ENCODE results near the gene TMEM30B. TPM values are rescaled to one million over a fixed set of nuclear protein-coding genes. Genes with fewer than 3 reads are reported as not detected.
A peak's percentile ranks its signal among the peaks of the same experiment; 100 is the strongest.

TMEM30B gene
- total and polyA plus RNA-seq, 8 donors, result 11.2 to 52.2 (median 16.6) TPM

GRCh38 chr14:61304688-61305087 lies 23.6 kb upstream of the TMEM30B start:
- H3K27me3 ChIP-seq, result no peaks in the 10 kb centered on the region
- 88 to 94% (median 90%) methylated on average over 2 of the region's 2 CpGs for WGBS, 5 donors
- TF ChIP-seq POLR2A (IDR thresholded peaks at IDR 0.05) (no peak), EP300 (IDR thresholded peaks at IDR 0.05) (no peak), POLR2AphosphoS5 (IDR thresholded peaks at IDR 0.05) (no peak)
- TF ChIP-seq, protein P1, sequence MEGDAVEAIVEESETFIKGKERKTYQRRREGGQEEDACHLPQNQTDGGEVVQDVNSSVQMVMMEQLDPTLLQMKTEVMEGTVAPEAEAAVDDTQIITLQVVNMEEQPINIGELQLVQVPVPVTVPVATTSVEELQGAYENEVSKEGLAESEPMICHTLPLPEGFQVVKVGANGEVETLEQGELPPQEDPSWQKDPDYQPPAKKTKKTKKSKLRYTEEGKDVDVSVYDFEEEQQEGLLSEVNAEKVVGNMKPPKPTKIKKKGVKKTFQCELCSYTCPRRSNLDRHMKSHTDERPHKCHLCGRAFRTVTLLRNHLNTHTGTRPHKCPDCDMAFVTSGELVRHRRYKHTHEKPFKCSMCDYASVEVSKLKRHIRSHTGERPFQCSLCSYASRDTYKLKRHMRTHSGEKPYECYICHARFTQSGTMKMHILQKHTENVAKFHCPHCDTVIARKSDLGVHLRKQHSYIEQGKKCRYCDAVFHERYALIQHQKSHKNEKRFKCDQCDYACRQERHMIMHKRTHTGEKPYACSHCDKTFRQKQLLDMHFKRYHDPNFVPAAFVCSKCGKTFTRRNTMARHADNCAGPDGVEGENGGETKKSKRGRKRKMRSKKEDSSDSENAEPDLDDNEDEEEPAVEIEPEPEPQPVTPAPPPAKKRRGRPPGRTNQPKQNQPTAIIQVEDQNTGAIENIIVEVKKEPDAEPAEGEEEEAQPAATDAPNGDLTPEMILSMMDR (IDR thresholded peaks at IDR 0.05), result no peak
- DNase-seq, result no peak
- no peak overlapping the region for H3K27ac ChIP-seq
- intact Hi-C loops (cut with DNase I; ENCODE audit: low total_unique reads), result no loop called here
- H3K4me1 ChIP-seq, result no peaks in the 10 kb centered on the region
- no peak overlapping the region for H3K4me3 ChIP-seq
- no peaks in the 10 kb centered on the region for H3K36me3 ChIP-seq
- no peaks in the 10 kb centered on the region for H3K9me3 ChIP-seq

GRCh38 chr14:61300754-61301153 lies 19.6 kb upstream of the TMEM30B start:
- intact Hi-C loops (cut with DNase I; ENCODE audit: low total_unique reads), result no loop called here
- no peak overlapping the region for H3K27ac ChIP-seq
- no peaks in the 10 kb centered on the region for H3K36me3 ChIP-seq
- H3K27me3 ChIP-seq, result no peaks in the 10 kb centered on the region
- H3K9me3 ChIP-seq, result no peaks in the 10 kb centered on the region
- H3K4me3 ChIP-seq, result no peak overlapping the region
- H3K4me1 ChIP-seq, result peaks cover 0 to 14% (median 3%) of the 10 kb centered on the region in 4 donors
- DNase-seq, result no peak
- WGBS, 5 donors, result 76 to 81% (median 81%) methylated on average over 7 of the region's 7 CpGs
- TF ChIP-seq EP300 (IDR thresholded peaks at IDR 0.05) (no peak), POLR2AphosphoS5 (IDR thresholded peaks at IDR 0.05) (no peak), POLR2A (IDR thresholded peaks at IDR 0.05) (no peak)
- TF ChIP-seq, protein P1 (IDR thresholded peaks at IDR 0.05), result no peak

DNA sequence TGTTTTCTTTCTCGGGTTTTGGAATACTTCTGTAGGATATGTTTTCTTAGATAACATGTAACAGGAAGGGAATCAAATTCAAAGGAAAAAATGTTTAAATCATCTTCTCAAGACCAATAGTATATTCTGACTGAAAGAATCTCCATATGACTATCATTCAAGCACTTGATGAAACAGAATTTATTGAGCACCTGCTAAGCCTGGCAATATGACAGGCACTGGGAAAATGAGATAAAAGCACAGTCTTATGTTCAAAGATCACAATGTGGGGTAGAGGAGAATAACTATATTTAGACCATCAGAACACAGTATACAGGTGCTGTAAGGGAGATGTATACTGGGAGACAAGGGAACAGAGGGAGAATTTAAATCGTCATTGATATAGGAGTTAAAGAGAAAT lies 19.1 kb upstream of the TMEM30B start:
- Histone ChIP-seq H3K27me3 (no peaks in the 10 kb centered on the region), H3K9me3 (no peaks in the 10 kb centered on the region), H3K4me1 (peaks cover 0 to 14% (median 3%) of the 10 kb centered on the region in 4 donors), H3K36me3 (no peaks in the 10 kb centered on the region), H3K27ac (no peak overlapping the region), H3K4me3 (no peak overlapping the region)
- TF ChIP-seq, protein P1 (IDR thresholded peaks at IDR 0.05), result no peak
- TF ChIP-seq POLR2A (IDR thresholded peaks at IDR 0.05) (no peak), EP300 (IDR thresholded peaks at IDR 0.05) (no peak), POLR2AphosphoS5 (IDR thresholded peaks at IDR 0.05) (no peak)
- DNase-seq, result no peak
- intact Hi-C loops (cut with DNase I; ENCODE audit: low total_unique reads), result no loop called here
- WGBS, 5 donors, result 37 to 49% (median 45%) methylated on average over 2 of the region's 2 CpGs

- H3K27me3 ChIP-seq, result no peaks in the 10 kb centered on the region
- H3K36me3 ChIP-seq, result no peaks in the 10 kb centered on the region
- H3K9me3 ChIP-seq, result no peaks in the 10 kb centered on the region
- intact Hi-C loops (cut with DNase I; ENCODE audit: low total_unique reads), result no loop called here
- no peak overlapping the region for H3K27ac ChIP-seq
- H3K4me3 ChIP-seq, result no peak overlapping the region
- DNase-seq, result peak in 1 of 2 donors; percentile 29
- 26 to 36% (median 33%) methylated on average over 3 of the region's 3 CpGs for WGBS, 5 donors
- peaks cover 0 to 14% (median 3%) of the 10 kb centered on the region in 4 donors for H3K4me1 ChIP-seq
- TF ChIP-seq POLR2A (IDR thresholded peaks at IDR 0.05), result no peak
- TF ChIP-seq, protein P1 (IDR thresholded peaks at IDR 0.05), result no peak
- no peak for TF ChIP-seq EP300 (IDR thresholded peaks at IDR 0.05)
Measured at GRCh38 chr14:61298824-61299223, 17.7 kb upstream of the TMEM30B start.
